GM15510 (cell line): ENCODE measurements around the gene OR10A3.

Experiments
- POLR2A ChIP-seq: IDR thresholded peaks from 3 replicates; pipeline ENCODE4 v1.6.1; 2011; ENCODE audit warnings: borderline replicate concordance; ENCODE audit not compliant: insufficient read length; ENCODE audit errors: extremely low read depth

The OR10A3 gene

GRCh38 chr11:7964261-7964660 lies 22.8 kb upstream of the OR10A3 start:
- no peak for TF ChIP-seq POLR2A

DNA sequence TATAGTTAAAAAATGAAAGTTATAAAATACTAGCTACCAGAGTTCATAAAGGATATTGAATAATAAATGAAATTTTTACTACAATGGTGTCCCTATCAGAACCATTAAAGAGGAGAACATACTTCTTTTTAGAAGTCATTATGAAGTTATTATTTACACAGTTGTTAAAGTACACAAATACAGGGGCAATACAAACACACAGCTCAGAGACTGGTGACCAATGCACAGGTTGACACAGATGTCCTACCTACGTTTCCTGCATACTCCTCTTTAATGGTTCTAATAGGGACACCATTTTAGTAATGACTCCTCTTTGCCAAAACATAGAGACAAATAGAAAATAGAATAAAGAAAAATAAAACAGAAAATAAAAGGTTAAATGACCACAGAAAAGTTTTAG lies 13.7 kb upstream of the OR10A3 start:
- no peak for TF ChIP-seq POLR2A

DNA sequence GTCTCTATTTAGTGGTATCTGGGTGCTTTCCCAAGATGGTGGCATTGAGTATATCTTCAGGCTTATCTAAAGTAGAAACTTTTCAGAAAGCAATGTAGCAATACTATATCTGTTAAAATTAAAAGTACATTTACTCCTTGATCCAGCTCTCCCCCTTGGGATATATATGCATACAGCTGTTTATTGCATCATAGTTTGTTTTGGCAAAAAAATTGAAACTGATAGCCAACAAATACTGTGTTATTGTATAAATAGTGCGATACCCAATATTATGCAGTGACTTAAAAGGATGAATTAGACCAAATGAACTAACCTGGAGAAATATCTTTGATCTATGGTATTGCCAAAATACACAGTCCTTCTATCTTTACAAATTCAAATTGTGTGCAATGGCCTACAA lies 8.4 kb upstream of the OR10A3 start:
- no peak for TF ChIP-seq POLR2A

- TF ChIP-seq POLR2A = no peak
Observed at GRCh38 chr11:7944123-7944522, 2.6 kb upstream of the OR10A3 start.

GRCh38 chr11:7941146-7941545 lies 362 bp downstream of the OR10A3 start:
- TF ChIP-seq POLR2A = no peak

DNA sequence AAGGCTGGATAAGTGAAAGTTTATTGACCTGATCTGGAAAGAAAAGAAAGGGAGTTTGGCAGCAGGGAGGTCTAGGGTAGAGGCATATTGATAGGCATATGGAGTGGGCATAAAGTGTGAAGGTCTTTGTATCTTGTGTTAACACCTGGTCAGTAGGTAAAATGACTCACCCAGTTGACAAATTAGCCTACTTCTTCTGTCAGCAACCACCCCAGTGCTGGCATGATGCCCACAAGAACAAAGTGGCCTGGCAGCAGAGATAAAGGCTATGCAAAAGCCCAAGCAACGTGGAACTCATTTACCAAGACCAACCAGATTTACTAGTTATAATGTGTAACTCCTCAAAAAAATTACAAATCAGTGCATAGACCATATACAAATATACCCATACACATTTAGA lies 4.9 kb downstream of the OR10A3 start:
- TF ChIP-seq POLR2A = no peak

DNA sequence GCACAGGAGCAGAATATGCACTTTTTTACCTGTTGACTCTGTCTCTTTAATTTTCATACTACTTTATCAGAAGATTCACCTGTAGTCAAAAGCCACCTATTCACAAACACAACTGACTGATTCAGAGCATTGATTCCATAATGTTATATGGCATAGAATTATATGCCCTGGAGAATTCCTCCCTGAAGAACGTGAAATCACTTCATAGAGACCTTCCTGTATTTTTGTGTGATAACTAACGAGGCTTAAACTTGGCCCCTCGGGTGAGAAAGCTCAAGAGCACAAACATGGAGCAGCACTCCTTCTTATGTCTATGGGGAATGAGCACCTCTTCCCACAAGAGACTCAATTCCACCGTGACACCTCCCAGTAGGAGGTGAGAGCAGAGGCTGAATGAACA lies 10.3 kb downstream of the OR10A3 start, which contains the start of gene OR10A6:
Gene OR10A6, minus strand, starts transcription at position 101 of the 400 bp plus-strand sequence. CDS start 2,606 bp downstream, outside the sequence.
- no peak for TF ChIP-seq POLR2A

DNA sequence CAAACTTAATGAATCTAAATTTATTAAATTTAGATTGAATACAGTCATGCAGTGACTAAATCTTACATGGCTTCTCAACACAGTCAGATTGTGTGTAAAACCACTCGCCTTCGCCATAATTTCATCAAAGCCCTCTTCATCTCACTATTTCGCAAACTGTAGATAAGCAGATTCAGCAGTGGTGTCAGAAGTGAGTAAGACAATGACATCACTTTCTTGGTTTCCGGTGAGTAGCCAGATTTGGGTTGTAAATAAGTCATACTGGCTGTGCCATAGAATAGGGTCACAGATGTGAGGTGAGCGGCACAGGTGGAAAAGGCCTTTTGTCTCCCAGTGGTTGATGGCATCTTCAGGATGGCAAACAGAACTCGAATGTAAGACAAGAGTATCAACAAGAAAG lies 13.9 kb downstream of the OR10A3 start:
- no peak for TF ChIP-seq POLR2A

DNA sequence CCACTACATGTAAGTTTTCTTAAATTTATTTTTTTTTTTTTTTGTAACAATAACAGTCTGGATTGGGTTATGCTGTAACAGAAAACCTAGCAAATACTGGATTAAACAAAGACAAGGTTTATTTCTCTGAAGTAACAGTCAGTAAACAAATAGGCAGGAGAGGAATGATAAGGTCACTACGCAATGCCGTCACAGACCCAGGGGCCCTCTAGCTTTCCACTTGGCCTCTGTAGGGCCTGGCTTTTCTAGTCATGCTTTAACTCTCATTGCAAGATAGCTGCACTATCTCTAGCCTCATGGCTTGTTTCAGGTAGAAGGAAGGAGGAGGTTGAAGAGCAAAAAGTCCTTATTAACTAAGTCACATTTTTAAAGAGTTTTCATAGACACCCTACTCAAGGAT lies 17.0 kb downstream of the OR10A3 start:
- no peak for TF ChIP-seq POLR2A

GRCh38 chr11:7918141-7918540 lies 23.4 kb downstream of the OR10A3 start:
- TF ChIP-seq POLR2A = no peak

GRCh38 chr11:7911011-7911410 lies 30.5 kb downstream of the OR10A3 start:
- TF ChIP-seq POLR2A = no peak

DNA sequence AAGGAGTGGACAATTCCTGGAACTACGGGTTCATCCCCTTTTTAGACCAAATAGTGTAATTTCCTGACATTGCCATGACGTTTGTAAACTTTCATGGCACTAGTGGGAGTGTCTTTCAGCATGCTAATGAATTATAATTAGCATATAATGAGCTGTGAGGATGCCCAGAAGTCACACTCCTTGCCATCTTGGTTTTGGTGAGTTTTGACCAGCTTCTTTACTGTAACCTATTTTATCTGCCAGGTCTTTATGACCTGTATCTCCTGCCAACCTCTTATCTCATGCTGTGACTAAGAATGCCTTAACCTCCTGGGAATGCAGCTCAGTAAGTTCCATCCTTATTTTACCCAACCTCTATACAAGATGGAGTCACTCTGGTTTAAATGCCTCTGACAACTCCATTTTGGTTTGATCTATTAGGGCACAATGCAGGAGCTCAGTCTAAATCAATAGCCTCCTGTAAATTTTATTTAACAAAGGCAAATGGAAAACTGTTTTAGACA lies 31.2 kb downstream of the OR10A3 start:
- TF ChIP-seq POLR2A = no peak

DNA sequence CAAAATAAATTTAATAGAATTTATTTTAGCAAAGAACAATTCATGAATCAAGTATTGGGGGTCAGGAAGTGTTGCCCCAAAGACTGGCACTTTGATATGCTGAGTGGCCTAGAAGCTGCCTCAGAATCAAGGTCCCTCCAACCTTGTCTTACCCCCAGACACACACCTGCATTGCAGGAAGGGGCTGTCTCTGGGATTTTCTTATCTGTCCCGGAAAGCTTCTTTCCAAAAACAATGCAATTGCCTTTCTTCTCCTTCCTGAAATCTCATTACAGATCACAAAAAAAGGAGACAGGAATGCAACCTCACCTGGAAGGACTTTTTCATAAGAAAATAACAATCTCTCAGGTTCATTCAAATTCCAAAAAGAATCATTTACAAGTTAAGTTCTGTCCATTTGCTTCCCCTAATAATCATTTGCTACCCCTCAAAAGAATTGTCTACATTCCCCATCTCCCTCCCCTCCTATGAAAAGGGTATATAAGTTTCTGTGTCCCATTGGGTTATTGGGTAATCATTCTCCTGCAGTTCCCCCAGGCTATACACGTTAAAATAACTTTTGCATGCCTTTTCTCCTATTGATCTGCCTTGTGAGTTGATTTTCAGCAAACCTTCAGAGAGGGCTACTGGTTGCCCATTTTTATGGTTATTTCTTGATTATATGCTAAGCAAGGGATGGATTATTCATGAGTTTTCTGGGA lies 31.8 kb downstream of the OR10A3 start:
- TF ChIP-seq POLR2A = no peak

DNA sequence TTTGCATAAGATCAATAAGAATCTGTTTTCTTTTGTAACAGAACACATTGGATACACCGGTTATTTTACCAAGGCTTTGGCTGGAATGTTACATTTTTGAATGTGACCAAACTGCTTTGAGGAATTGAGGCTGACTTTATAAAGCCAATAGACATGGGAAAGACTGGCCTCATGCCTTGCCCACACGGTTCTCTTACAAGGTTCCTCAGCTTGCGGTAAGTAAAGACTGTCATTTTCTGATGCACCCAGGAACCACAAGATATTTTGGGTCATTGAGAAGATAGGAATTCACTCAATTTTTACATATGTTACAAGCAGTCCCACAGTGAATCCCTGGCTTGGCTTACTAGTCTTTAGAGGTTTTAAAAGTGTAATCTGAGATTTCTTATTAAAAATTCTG lies 34.4 kb downstream of the OR10A3 start:
- TF ChIP-seq POLR2A = no peak

- TF ChIP-seq POLR2A = no peak
Observed at GRCh38 chr11:7906481-7906880, 35.0 kb downstream of the OR10A3 start.

DNA sequence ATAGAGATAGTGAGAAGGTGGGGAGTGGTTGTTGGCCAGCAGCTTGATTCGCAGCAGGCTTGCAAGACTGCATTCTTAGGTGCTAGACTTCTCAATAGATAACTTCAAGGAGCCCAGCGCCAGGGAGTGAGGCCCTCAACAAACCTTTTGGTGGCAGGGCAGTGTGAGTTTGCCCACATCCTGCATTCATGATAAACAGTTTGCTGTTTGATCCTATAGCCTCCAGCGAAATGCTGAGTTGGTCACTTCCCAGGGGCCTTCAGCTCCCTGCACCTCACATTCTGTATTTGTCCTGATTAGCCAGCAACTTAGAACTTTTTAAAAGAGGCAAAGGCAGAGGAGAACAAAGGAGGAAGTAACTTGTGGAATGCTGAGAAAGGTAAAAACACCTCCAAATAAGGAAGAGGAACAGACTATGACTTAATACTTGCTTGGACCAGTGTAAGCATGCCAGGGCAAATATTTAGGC lies 35.5 kb downstream of the OR10A3 start:
- TF ChIP-seq POLR2A = no peak
